Left lobe of liver (tissue), 2 donors: Measurements from ENCODE around the gene PWWP2B. TPM values are rescaled to one million over a fixed set of nuclear protein-coding genes. Genes with fewer than 3 reads are reported as not detected.

Source experiments
- ATAC-seq: fragments of 200-7000 bp; cut with Tn5 transposase; one replicate; pipeline ENCODE4 v1.9.1; 2020; ENCODE audit warnings: mild to moderate bottlenecking, moderate library complexity
- DNase-seq: peaks from one replicate; pipeline ENCODE4 v3.0.0-alpha.2; 2020; ENCODE audit warnings: low spot score
- total RNA-seq: library from RNA; stranded (reverse); gene quantifications from one replicate; pipeline ENCODE4 v1.2.1, GENCODE V29; 2021
- donor health status: DM: no; HTN: no; CAD: no; lungs with moderate emphysema.
- donor health status: DM: no; HTN: yes; CAD: no.

The PWWP2B gene
- total RNA-seq, 1 donor from 2014 or later, result 5.8 TPM

- ATAC-seq, result no peak
- DNase-seq, result peak; percentile 39
Measured at GRCh38 chr10:132363376-132363775, 33.6 kb upstream of the PWWP2B start.

DNA sequence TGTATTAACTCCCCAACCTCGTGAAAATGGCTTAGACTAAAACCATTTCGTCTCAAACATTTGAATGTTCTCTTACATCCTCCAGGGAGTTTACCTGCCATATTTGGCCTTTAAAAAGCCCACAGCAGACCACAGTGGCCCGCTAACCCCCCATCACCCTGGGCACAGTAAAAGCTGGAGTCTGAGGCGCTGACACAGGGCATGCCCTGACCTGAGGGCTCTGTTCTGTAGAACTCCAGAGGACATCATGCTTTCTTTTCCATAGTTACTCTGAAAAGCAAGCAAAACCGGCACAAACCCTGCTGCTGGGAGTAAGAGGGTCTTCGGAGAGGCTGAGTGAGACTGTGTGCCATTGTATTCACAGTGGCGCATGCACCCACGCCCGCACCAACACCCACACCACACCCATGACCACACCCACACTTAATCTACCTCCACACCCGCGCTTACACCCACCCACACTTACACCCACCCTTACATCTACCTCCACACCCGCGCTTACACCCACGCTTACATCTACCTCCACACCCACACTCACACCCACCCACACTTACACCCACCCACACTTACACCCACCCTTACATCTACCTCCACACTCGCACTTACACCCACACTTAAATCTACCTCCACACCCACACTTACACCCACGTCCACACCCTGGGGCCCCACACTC lies 32.9 kb upstream of the PWWP2B start:
- ATAC-seq (peak; percentile 61), DNase-seq (no peak)

DNA sequence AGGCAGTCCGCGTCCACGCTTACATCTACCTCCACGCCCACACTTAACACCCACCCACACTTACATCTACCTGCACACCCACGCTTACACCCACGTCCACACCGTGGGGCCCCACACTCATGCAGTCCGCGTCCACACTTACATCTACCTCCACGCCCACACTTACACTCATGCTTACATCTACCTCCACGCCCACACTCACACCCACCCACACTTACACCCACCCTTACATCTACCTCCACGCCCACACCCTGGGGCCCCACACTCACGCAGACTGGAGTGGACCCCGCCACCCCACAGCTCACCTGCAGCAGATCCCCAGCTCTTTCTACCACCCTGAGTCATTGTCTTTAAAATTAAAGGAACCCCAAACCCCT lies 32.4 kb upstream of the PWWP2B start:
- DNase-seq, result peak; percentile 40
- peak; percentile 30 for ATAC-seq

DNA sequence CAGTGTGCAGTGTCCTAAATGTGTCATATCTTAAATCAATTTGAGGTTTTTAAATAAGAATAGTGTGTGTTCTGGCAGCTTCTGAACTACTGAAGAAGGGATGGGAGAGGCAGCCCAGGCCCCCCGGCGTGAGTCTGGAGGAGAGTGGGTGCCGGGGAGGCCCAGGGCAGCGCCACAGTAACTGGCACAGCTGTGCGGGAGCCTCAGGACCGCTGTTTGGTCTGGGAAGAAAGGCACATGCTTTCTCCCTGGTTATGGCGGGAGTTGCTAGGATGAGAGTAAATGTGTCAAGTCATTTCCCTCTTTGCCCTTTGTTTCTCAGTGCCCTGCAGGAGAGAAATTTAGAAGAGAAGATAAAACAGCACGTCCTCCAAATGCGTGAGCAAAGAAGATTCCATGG lies 31.9 kb upstream of the PWWP2B start:
- no peak for DNase-seq
- no peak for ATAC-seq

- DNase-seq (no peak), ATAC-seq (no peak)
Measured at GRCh38 chr10:132366006-132366405, 31.0 kb upstream of the PWWP2B start.

GRCh38 chr10:132366499-132366898 lies 30.5 kb upstream of the PWWP2B start:
- ATAC-seq, result no peak
- no peak for DNase-seq

DNA sequence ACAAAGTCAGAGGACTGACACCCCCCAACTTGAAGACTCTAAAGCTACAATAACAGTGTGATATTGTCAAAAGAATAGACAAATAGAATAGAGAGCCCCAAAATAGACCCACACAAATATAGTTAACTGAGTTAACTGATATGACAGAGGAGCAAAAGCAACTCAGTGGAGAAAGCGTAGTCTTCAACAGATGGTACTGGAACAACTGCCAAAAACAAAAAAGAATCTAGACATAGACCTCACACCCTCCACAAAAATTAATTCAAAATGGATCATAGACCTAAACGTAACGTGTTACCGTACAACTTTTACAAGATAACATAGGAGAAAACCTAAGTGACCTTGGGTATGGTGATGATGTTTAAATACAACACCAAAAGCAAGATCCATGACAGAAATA lies 28.6 kb upstream of the PWWP2B start:
- no peak for ATAC-seq

DNA sequence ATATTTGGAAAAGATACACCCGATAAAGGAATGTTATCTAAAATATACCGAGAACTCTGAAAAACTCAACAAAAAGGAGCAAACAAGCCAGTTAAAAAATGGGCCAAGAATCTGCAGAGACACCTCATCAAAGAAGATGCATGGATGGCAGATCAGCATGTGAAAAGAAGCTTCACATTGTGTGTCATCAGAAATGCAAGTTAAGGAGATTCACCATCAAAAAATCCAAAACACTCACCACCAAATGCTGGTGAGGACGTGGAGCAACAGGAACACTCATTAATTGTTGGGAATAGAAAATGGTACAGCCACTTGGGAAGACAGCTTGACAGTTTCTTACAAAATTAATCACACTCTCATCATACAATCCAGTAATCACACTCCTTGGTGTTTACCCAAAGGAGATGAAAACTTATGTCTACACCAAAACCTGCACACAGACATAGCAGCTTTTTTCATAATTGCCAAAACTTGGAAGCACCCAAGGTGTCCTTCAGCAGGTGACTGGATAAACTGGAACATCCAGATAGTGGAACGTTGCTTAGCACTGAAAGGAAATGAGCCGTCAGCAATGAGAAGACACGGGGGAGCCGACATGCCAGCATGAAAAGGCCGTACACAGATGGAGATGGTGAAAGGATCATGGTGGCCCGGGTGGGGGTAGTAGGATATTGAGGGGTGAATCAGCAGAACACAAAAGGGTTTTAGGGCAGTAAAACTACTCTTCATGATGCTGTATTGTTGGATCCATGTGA lies 27.9 kb upstream of the PWWP2B start:
- no peak for DNase-seq
- ATAC-seq, result no peak

More for the DNA sequence above, 28.6 kb upstream of the PWWP2B start:
- no peak for DNase-seq

- no peak for ATAC-seq
Measured at GRCh38 chr10:132369636-132370185, 27.3 kb upstream of the PWWP2B start.

GRCh38 chr10:132370426-132371340 lies 26.3 kb upstream of the PWWP2B start:
- no peak for ATAC-seq
- DNase-seq, result no peak

More at GRCh38 chr10:132369636-132370185, 27.3 kb upstream of the PWWP2B start:
- no peak for DNase-seq

- ATAC-seq (peak; percentile 29), DNase-seq (no peak)
Measured at GRCh38 chr10:132371641-132372081, 25.3 kb upstream of the PWWP2B start.

GRCh38 chr10:132372516-132373095 lies 24.4 kb upstream of the PWWP2B start:
- ATAC-seq (no peak), DNase-seq (no peak)

GRCh38 chr10:132373241-132373955 lies 23.6 kb upstream of the PWWP2B start:
- no peak for DNase-seq
- no peak for ATAC-seq

- DNase-seq, result no peak
Measured at GRCh38 chr10:132374176-132374575, 22.8 kb upstream of the PWWP2B start.

GRCh38 chr10:132374612-132375011 lies 22.4 kb upstream of the PWWP2B start:
- ATAC-seq (no peak), DNase-seq (no peak)

More at GRCh38 chr10:132374176-132374575, 22.8 kb upstream of the PWWP2B start:
- ATAC-seq, result no peak

GRCh38 chr10:132375116-132375794 lies 21.7 kb upstream of the PWWP2B start:
- no peak for ATAC-seq

DNA sequence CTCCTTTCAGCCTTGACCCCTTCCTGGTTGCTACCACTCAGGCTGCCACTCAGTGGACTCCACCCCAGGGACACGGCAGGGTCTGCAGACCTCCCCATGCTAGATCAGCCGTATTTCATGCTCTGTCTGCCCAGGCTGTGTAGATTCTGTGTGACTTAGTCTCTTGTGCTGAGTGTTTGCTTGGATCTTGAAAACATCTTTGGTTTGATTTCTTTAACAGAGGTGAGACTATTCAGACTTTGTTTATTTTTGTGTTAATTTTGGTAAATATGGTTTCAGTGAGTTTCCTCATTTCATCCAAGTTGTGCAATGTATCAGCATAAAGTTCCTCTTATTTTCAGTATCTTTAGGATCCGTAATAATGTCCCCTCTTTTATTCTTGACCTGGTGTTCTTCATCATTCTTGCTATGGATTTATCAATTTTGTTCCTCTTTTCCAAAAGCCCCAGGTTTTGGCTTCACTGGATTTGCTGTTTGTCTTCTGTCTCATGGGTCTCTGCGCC lies 21.2 kb upstream of the PWWP2B start:
- ATAC-seq, result no peak
- DNase-seq, result no peak

More at GRCh38 chr10:132375116-132375794, 21.7 kb upstream of the PWWP2B start:
- DNase-seq, result no peak

- DNase-seq (no peak), ATAC-seq (no peak)
Measured at GRCh38 chr10:132376394-132376851, 20.6 kb upstream of the PWWP2B start.

DNA sequence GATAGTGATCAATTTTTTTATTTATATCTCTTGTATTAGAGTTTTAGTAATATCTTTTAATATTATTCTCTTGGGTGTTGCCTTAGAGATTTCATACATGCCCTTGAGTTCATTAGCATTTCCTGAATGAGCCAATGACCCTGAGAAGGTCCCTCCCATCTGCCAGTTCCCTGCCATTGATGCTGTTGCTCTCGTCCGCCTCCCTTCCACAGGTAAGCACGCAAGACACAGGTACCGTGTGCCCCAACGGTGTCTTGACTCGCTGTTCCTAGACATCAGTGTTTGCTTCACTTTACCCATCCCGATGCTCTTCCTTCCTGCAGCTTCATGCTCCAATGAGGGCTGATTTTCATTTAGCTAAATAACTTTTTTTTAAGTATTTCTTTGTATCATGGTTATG lies 19.7 kb upstream of the PWWP2B start:
- DNase-seq, result no peak
- no peak for ATAC-seq
